Measurements from ENCODE around the gene KATNBL1.

KATNBL1 gene

GRCh38 chr15:34243226-34243625 lies 33.3 kb upstream of the KATNBL1 start:
- no peak overlapping the region for H3K27ac ChIP-seq
- no peak for TF ChIP-seq ZFX (IDR thresholded peaks at IDR 0.05; ENCODE audit: borderline replicate concordance)
- TF ChIP-seq, protein P1, sequence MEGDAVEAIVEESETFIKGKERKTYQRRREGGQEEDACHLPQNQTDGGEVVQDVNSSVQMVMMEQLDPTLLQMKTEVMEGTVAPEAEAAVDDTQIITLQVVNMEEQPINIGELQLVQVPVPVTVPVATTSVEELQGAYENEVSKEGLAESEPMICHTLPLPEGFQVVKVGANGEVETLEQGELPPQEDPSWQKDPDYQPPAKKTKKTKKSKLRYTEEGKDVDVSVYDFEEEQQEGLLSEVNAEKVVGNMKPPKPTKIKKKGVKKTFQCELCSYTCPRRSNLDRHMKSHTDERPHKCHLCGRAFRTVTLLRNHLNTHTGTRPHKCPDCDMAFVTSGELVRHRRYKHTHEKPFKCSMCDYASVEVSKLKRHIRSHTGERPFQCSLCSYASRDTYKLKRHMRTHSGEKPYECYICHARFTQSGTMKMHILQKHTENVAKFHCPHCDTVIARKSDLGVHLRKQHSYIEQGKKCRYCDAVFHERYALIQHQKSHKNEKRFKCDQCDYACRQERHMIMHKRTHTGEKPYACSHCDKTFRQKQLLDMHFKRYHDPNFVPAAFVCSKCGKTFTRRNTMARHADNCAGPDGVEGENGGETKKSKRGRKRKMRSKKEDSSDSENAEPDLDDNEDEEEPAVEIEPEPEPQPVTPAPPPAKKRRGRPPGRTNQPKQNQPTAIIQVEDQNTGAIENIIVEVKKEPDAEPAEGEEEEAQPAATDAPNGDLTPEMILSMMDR (IDR thresholded peaks at IDR 0.05), result no peak

DNA sequence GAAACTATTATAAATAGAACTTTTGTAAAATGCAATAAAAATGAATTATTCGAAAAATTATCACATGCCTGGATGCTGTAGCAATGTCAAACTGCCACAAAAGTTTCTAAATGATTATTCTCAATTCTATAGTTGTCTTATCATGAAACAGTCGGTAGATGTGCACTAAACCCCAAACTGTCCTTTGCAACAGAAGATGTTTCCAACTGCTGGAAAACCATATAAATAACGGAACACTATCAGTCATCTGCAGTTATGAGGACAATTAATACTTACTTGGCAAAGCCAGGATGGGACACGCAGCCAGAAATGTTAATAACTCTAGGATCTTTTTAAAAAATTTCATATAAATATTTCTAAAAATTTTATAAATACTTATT lies 32.4 kb upstream of the KATNBL1 start:
- no peak overlapping the region for H3K27ac ChIP-seq
- no peak for TF ChIP-seq ZFX (IDR thresholded peaks at IDR 0.05; ENCODE audit: borderline replicate concordance)
- TF ChIP-seq, protein P1 (IDR thresholded peaks at IDR 0.05), result no peak

DNA sequence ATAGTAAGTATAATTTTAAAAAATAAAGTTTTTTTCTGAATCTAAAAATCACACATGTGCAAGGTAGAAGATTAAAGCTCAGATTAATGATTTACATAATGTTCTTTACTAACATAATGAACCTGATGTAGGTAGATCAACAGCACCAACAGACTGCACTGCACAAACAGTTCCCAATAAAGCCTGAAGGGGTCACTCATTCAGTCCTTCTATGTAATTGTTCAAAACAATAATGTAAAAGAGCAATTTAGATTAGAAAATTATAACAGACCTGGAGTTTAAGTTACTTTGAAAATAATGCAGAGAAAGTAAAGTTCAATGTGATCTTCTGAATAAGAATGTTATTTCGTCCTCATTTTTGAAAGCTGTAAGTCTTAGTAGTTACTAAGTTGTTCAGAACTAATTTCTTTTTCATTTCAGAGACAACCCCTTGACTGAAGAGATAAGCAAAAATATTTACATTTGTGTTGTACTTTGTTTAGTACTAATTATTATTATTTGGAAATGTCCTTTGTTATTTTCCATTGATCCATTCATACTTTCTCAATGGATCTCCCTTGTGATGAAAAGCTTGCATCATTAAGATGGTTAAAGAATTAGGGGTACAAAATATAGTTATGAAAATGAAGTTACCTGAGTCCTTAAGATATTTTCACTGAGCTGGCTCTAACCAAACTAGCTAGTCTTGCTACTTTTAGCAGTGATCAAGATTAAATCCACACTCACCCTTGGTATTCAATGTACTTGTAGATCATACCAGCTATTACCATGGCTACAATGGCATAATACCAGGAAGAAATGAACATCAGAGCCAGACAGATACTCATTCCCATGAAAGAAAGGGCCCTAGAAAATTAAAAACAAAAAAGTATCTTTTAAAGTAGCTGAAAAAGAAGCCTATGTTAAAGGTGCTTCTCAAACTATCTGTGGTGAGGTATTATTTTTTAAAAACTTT lies 31.8 kb upstream of the KATNBL1 start:
- TF ChIP-seq, protein P1 (IDR thresholded peaks at IDR 0.05), result peak; percentile 85
- no peak for TF ChIP-seq ZFX (IDR thresholded peaks at IDR 0.05; ENCODE audit: borderline replicate concordance)
- H3K27ac ChIP-seq, result no peak overlapping the region

GRCh38 chr15:34240537-34240936 lies 30.6 kb upstream of the KATNBL1 start:
- no peak overlapping the region for H3K27ac ChIP-seq
- TF ChIP-seq, protein P1 (IDR thresholded peaks at IDR 0.05), result no peak
- no peak for TF ChIP-seq ZFX (IDR thresholded peaks at IDR 0.05; ENCODE audit: borderline replicate concordance)

DNA sequence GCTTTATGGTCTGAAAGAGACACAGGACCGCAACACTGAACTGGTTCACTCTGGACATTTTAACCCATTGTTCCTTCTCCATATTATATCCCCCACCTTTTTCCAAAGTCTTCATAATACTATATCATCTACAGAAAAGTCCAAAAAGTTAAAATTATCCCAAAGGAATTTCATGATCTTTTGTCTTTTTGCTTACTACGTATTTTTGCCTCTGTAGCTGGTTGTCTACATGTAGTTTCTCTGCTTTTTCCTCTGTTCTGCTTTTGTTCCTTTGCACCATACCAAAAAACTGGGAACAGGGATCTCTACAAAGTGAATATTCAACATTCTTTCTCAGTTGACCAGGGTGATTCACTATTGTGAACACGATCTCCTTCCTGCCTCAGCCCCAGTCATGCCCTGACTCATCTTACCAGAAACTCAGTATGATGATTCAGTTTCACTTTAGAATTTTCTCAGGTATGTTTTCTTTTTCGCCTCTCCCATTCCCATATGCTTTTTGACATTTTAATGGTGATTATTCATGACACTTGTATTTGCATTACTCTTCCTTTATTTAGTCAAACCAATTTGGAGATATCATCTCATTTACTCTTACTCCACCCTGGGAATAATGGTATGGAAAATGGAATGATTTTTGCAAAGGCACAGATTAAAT lies 29.4 kb upstream of the KATNBL1 start:
- TF ChIP-seq ZFX (IDR thresholded peaks at IDR 0.05; ENCODE audit: borderline replicate concordance), result no peak
- TF ChIP-seq, protein P1 (IDR thresholded peaks at IDR 0.05), result no peak
- no peak overlapping the region for H3K27ac ChIP-seq

DNA sequence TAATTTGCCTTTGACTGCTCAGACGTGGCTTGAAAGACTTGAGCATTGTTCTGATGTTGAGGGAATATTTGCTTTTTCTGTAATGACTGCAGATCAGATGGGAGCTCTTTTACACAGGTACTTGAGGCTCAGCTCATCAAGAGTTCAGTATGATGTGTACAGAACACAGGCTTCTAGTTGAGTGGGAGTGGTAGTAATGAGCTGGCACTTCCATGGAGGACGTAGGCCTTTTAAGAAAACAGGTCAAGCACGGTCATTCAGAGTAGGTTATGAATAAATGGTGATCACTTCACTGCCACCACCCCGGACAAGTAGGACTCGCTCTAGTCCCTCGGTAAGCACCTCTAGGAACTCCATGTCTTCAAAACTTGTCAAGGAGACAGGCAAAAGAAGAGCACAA lies 23.7 kb upstream of the KATNBL1 start:
- TF ChIP-seq, protein P1 (IDR thresholded peaks at IDR 0.05), result no peak
- no peak for TF ChIP-seq ZFX (IDR thresholded peaks at IDR 0.05; ENCODE audit: borderline replicate concordance)
- H3K27ac ChIP-seq, result no peak overlapping the region
